Thyroid gland (tissue), 4 donors: ENCODE results near the gene LRRC59.

Experiments
- CTCF ChIP-seq, 6 experiments: fragments of 200-600 bp in 3 of 6; fragments of 450-650 bp in 3 of 6; sonication (generic) in 3 of 6; IDR thresholded peaks; one replicate each; pipeline ENCODE4 v1.5.1; 2016 to 2019; ENCODE audit warnings: antibody characterized with exemption in 6 of 6, mild to moderate bottlenecking in 2 of 6, inconsistent platforms in 1 of 6, moderate library complexity in 1 of 6
- POLR2A ChIP-seq, 2 donors: fragments of 450-650 bp; IDR thresholded peaks; one replicate each; pipeline ENCODE4 v1.6.1; 2017; ENCODE audit warnings: antibody characterized with exemption in 2 of 2, mild to moderate bottlenecking in 2 of 2, moderate library complexity in 1 of 2

GRCh38 chr17:50360486-50361115 lies 36.7 kb downstream of the LRRC59 start:
- TF ChIP-seq CTCF (IDR thresholded peaks at IDR 0.05) (no peak), POLR2A (IDR thresholded peaks at IDR 0.05) (no peak)
